Measurements from ENCODE around the gene SEPTIN1. TPM values are rescaled to one million over a fixed set of nuclear protein-coding genes. Genes with fewer than 3 reads are reported as not detected.

SEPTIN1 gene
- polyA plus RNA-seq, 3 donors = 0.31 to 0.60 (median 0.49) TPM

DNA sequence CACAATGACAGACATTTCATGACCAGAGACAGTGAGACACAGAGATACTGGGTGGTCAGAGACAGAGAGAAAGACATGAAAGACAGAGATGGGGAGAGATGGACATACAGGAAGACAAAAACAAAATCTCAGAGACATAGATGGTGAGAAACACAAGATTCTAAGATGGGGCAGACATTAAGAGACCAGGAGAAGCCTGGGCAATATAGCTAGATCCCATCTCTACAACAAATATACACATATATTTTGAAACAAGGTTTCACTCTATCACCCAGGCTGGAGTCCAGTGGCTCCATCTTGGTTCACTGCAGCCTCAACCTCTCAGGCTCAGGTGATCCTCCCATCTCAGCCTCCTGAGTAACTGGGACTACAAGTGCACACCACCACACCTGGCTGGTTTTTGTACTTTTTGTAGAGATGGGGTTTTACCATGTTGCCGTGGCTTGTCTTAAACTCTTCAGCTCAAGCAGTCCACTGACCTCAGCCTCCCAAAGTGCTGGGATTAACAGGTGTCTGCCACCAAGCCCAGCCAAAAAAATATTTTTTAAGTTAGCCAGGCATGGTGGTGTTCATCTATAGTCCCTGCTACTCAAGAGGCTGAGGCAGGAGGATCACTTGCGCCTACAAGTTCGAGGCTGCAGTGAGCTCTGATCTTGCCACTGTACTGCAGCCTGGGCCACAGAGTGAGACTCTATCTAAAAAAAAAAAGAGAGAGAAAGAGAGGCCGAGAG lies 2.1 kb downstream of the SEPTIN1 start:
- H3K4me2 ChIP-seq (replicated peaks; ENCODE audit: extremely low read depth, low read length, poor library complexity, severe bottlenecking) = no peak overlapping the region
- H3K27me3 ChIP-seq (ENCODE audit: control insufficient read depth in 2 of 2, insufficient read depth in 2 of 2, low read length in 2 of 2) = peaks cover 0 to 3% of the 10 kb centered on the region in 2 donors
- TF ChIP-seq, protein P1, sequence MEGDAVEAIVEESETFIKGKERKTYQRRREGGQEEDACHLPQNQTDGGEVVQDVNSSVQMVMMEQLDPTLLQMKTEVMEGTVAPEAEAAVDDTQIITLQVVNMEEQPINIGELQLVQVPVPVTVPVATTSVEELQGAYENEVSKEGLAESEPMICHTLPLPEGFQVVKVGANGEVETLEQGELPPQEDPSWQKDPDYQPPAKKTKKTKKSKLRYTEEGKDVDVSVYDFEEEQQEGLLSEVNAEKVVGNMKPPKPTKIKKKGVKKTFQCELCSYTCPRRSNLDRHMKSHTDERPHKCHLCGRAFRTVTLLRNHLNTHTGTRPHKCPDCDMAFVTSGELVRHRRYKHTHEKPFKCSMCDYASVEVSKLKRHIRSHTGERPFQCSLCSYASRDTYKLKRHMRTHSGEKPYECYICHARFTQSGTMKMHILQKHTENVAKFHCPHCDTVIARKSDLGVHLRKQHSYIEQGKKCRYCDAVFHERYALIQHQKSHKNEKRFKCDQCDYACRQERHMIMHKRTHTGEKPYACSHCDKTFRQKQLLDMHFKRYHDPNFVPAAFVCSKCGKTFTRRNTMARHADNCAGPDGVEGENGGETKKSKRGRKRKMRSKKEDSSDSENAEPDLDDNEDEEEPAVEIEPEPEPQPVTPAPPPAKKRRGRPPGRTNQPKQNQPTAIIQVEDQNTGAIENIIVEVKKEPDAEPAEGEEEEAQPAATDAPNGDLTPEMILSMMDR (IDR thresholded peaks at IDR 0.05) = no peak
- no peak overlapping the region for H3K4me3 ChIP-seq (replicated peaks in 1 of 3; ENCODE audit: low read depth in 2 of 3, low read length in 3 of 3)
- DNase-seq = no peak
- H3K9ac ChIP-seq (ENCODE audit: insufficient read depth, low read length, poor library complexity, severe bottlenecking) = no peak overlapping the region
- H3K4me1 ChIP-seq (ENCODE audit: control insufficient read depth in 1 of 2, insufficient read depth in 2 of 2, low read length in 2 of 2) = peaks cover 30 to 42% of the 10 kb centered on the region in 2 donors
- H3K4me3 Mint-ChIP-seq = no peak overlapping the region
- H3K27ac Mint-ChIP-seq = peak overlapping the region in 2 of 7 donors; percentile 10 to 61
- H3K9me3 ChIP-seq (replicated peaks in 1 of 2; ENCODE audit: control insufficient read depth in 1 of 2, insufficient read depth in 1 of 2, low read length in 2 of 2) = no peaks in the 10 kb centered on the region
- peaks cover 10 to 12% (median 11%) of the 10 kb centered on the region in 3 donors for H3K27me3 Mint-ChIP-seq (ENCODE audit: low read depth in 3 of 3)
- H3K9me3 Mint-ChIP-seq = no peaks in the 10 kb centered on the region
- intact Hi-C loops (cut with micrococcal nuclease) = loop anchor here in 1 of 2 donors (2.0 kb wide), 1 partner anchor 15 kb away; the partner anchor contains the start of gene ZNF48
- no peak overlapping the region for H3K27ac ChIP-seq (ENCODE audit: low read depth in 1 of 2, low read length in 2 of 2)
- no peaks in the 10 kb centered on the region for H3K36me3 Mint-ChIP-seq
- H3K36me3 ChIP-seq (replicated peaks in 1 of 2; ENCODE audit: control insufficient read depth in 1 of 2, insufficient read depth in 2 of 2, low read length in 2 of 2) = no peaks in the 10 kb centered on the region
- no peak overlapping the region for H2AFZ ChIP-seq (ENCODE audit: insufficient read depth, low read depth, low read length, poor library complexity, severe bottlenecking)
- peaks cover 7% of the 10 kb centered on the region for H3K79me2 ChIP-seq (ENCODE audit: insufficient read depth, low read length)
- peaks cover 29% of the 10 kb centered on the region for H3K4me1 Mint-ChIP-seq
- WGBS (ENCODE audit: insufficient coverage) = 95% methylated on average over 3 of the region's 4 CpGs
- no peaks in the 10 kb centered on the region for H4K20me1 ChIP-seq (ENCODE audit: insufficient read depth, low read length)

- Histone ChIP-seq H2AFZ (ENCODE audit: insufficient read depth, low read depth, low read length, poor library complexity, severe bottlenecking) (peak overlapping the region; percentile 76), H3K4me3 (replicated peaks in 1 of 3; ENCODE audit: low read depth in 2 of 3, low read length in 3 of 3) (peak overlapping the region; percentile 50 to 77 (median 74)), H3K27me3 (ENCODE audit: control insufficient read depth in 2 of 2, insufficient read depth in 2 of 2, low read length in 2 of 2) (peaks cover 0 to 3% of the 10 kb centered on the region in 2 donors), H3K79me2 (ENCODE audit: insufficient read depth, low read length) (peaks cover 7% of the 10 kb centered on the region), H3K36me3 (replicated peaks in 1 of 2; ENCODE audit: control insufficient read depth in 1 of 2, insufficient read depth in 2 of 2, low read length in 2 of 2) (no peaks in the 10 kb centered on the region), H3K27ac (ENCODE audit: low read depth in 1 of 2, low read length in 2 of 2) (peak overlapping the region; percentile 100), H3K4me1 (ENCODE audit: control insufficient read depth in 1 of 2, insufficient read depth in 2 of 2, low read length in 2 of 2) (peaks cover 30 to 42% of the 10 kb centered on the region in 2 donors), H3K9me3 (replicated peaks in 1 of 2; ENCODE audit: control insufficient read depth in 1 of 2, insufficient read depth in 1 of 2, low read length in 2 of 2) (no peaks in the 10 kb centered on the region), H3K9ac (ENCODE audit: insufficient read depth, low read length, poor library complexity, severe bottlenecking) (peak overlapping the region; percentile 99), H4K20me1 (ENCODE audit: insufficient read depth, low read length) (no peaks in the 10 kb centered on the region), H3K4me2 (replicated peaks; ENCODE audit: extremely low read depth, low read length, poor library complexity, severe bottlenecking) (peak overlapping the region; percentile 78)
- Mint-ChIP-seq H3K27ac (peak overlapping the region in 5 of 7 donors; percentile 54 to 100 (median 100)), H3K4me3 (peak overlapping the region; percentile 91 to 95), H3K27me3 (ENCODE audit: low read depth in 3 of 3) (peaks cover 4 to 11% (median 8%) of the 10 kb centered on the region in 3 donors), H3K36me3 (no peaks in the 10 kb centered on the region), H3K4me1 (peaks cover 29% of the 10 kb centered on the region), H3K9me3 (no peaks in the 10 kb centered on the region)
- DNase-seq = no peak
- 26% methylated on average over 22 of the region's 27 CpGs for WGBS (ENCODE audit: insufficient coverage)
- TF ChIP-seq, protein P1 (IDR thresholded peaks at IDR 0.05) = no peak
- intact Hi-C loops (cut with micrococcal nuclease) = loop anchor here (2.0 to 10.0 kb wide), 3 partner anchors 44 to 336 kb away; partner anchors contain the start of genes FBRS (in 1 of the 2) and PRR14 (in 1 of the 2)
Observed at GRCh38 chr16:30379158-30379783, 3.1 kb downstream of the SEPTIN1 start.

Data from CD14-positive monocyte (primary cell).